Stomach (tissue), 4 donors: Measurements from ENCODE around the gene SH3BP4.

Source experiments
- POLR2AphosphoS5 ChIP-seq, 3 donors: sonication (generic); formaldehyde crosslinking; IDR thresholded peaks; one replicate each; pipeline ENCODE4 v1.6.1; 2016; ENCODE audit warnings: antibody characterized with exemption in 3 of 3
- TF ChIP-seq, protein P1 (sequence below), 7 experiments: fragments of 450-650 bp in 4 of 7; fragments of 200-600 bp in 3 of 7; sonication (generic) in 3 of 7; IDR thresholded peaks; one replicate each; pipeline ENCODE4 v1.5.1; 2016 to 2019; ENCODE audit warnings: antibody characterized with exemption in 7 of 7, control low read depth in 2 of 7, mild to moderate bottlenecking in 1 of 7

DNA sequence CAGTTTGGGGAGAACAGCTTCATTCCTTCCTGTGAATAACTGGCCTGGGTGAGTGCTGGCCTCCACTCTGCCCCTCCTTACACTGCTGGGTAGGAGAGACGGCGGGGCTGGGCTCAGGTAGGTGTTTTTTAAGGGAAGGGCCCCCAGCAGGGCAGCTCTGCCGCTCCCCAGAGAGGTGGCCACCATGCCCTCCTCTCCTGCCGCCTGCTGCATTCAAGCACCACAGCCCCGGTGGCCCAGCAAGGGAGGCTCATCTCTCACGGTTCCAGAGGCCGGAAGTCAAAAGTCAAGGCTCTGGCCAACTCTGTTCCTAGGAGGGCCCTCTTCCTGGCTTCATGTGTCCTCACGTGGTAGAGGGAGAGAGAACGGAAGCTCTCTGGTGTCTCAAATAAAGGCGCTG, 81.1 kb downstream of the SH3BP4 start:
- TF ChIP-seq, protein P1, sequence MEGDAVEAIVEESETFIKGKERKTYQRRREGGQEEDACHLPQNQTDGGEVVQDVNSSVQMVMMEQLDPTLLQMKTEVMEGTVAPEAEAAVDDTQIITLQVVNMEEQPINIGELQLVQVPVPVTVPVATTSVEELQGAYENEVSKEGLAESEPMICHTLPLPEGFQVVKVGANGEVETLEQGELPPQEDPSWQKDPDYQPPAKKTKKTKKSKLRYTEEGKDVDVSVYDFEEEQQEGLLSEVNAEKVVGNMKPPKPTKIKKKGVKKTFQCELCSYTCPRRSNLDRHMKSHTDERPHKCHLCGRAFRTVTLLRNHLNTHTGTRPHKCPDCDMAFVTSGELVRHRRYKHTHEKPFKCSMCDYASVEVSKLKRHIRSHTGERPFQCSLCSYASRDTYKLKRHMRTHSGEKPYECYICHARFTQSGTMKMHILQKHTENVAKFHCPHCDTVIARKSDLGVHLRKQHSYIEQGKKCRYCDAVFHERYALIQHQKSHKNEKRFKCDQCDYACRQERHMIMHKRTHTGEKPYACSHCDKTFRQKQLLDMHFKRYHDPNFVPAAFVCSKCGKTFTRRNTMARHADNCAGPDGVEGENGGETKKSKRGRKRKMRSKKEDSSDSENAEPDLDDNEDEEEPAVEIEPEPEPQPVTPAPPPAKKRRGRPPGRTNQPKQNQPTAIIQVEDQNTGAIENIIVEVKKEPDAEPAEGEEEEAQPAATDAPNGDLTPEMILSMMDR (IDR thresholded peaks at IDR 0.05): no peak
- TF ChIP-seq POLR2AphosphoS5 (IDR thresholded peaks at IDR 0.05): no peak
